Body of pancreas (tissue), 4 donors: ENCODE measurements around the gene KNTC1.

ENCODE experiments used
- CTCF ChIP-seq, 7 experiments: fragments of 450-650 bp in 4 of 7; fragments of 200-600 bp in 3 of 7; sonication (generic) in 3 of 7; IDR thresholded peaks; one replicate each; pipeline ENCODE4 v1.5.1; 2016 to 2019; ENCODE audit warnings: antibody characterized with exemption in 7 of 7
- POLR2A ChIP-seq, 3 donors: fragments of 450-650 bp; IDR thresholded peaks; one replicate each; pipeline ENCODE4 v1.6.1; 2016; ENCODE audit warnings: antibody characterized with exemption in 3 of 3, mild to moderate bottlenecking in 2 of 3

GRCh38 chr12:122520676-122521075, 6.4 kb upstream of the KNTC1 start:
- no peak for TF ChIP-seq CTCF (IDR thresholded peaks at IDR 0.05)
- TF ChIP-seq POLR2A (IDR thresholded peaks at IDR 0.05): no peak
